ENCODE measurements around the gene PDGFB.

PDGFB gene

GRCh38 chr22:39287076-39287725, 42.4 kb upstream of the PDGFB start:
- Histone ChIP-seq H3K27me3 (ENCODE audit: control insufficient read depth, insufficient read depth, low read length, poor library complexity, severe bottlenecking) (no peaks in the 10 kb centered on the region), H3K36me3 (ENCODE audit: control insufficient read depth, insufficient read depth, low read length) (no peaks in the 10 kb centered on the region), H3K4me1 (ENCODE audit: control insufficient read depth, insufficient read depth, low read length) (peaks cover 4% of the 10 kb centered on the region), H3K4me3 (ENCODE audit: insufficient read depth, low read depth, low read length) (no peak overlapping the region), H3K9me3 (ENCODE audit: control insufficient read depth, low read length) (no peaks in the 10 kb centered on the region), H3K27ac (ENCODE audit: insufficient read depth, low read depth, low read length, poor library complexity, severe bottlenecking) (no peak overlapping the region)
- WGBS, 2 experiments = 89 to 94% methylated on average over 8 of the region's 8 CpGs

GRCh38 chr22:39284983-39285382, 40.2 kb upstream of the PDGFB start:
- Histone ChIP-seq H3K9me3 (ENCODE audit: control insufficient read depth, low read length) (no peaks in the 10 kb centered on the region), H3K4me3 (ENCODE audit: insufficient read depth, low read depth, low read length) (no peak overlapping the region), H3K4me1 (ENCODE audit: control insufficient read depth, insufficient read depth, low read length) (no peaks in the 10 kb centered on the region), H3K27me3 (ENCODE audit: control insufficient read depth, insufficient read depth, low read length, poor library complexity, severe bottlenecking) (no peaks in the 10 kb centered on the region), H3K36me3 (ENCODE audit: control insufficient read depth, insufficient read depth, low read length) (no peaks in the 10 kb centered on the region), H3K27ac (ENCODE audit: insufficient read depth, low read depth, low read length, poor library complexity, severe bottlenecking) (no peak overlapping the region)
- WGBS, 2 experiments = 90 to 94% methylated on average over 3 of the region's 3 CpGs

- Histone ChIP-seq H3K4me1 (ENCODE audit: control insufficient read depth, insufficient read depth, low read length) (no peaks in the 10 kb centered on the region), H3K9me3 (ENCODE audit: control insufficient read depth, low read length) (no peaks in the 10 kb centered on the region), H3K27me3 (ENCODE audit: control insufficient read depth, insufficient read depth, low read length, poor library complexity, severe bottlenecking) (no peaks in the 10 kb centered on the region), H3K4me3 (ENCODE audit: insufficient read depth, low read depth, low read length) (no peak overlapping the region), H3K27ac (ENCODE audit: insufficient read depth, low read depth, low read length, poor library complexity, severe bottlenecking) (no peak overlapping the region), H3K36me3 (ENCODE audit: control insufficient read depth, insufficient read depth, low read length) (no peaks in the 10 kb centered on the region)
- WGBS, 2 experiments = 93 to 94% methylated on average over 19 of the region's 19 CpGs
These were observed 39.6 kb upstream of the PDGFB start for GRCh38 chr22:39284142-39284980.

- no peak overlapping the region for H3K27ac ChIP-seq (ENCODE audit: insufficient read depth, low read depth, low read length, poor library complexity, severe bottlenecking)
- no peaks in the 10 kb centered on the region for H3K4me1 ChIP-seq (ENCODE audit: control insufficient read depth, insufficient read depth, low read length)
- no peaks in the 10 kb centered on the region for H3K36me3 ChIP-seq (ENCODE audit: control insufficient read depth, insufficient read depth, low read length)
- no peaks in the 10 kb centered on the region for H3K9me3 ChIP-seq (ENCODE audit: control insufficient read depth, low read length)
- no peaks in the 10 kb centered on the region for H3K27me3 ChIP-seq (ENCODE audit: control insufficient read depth, insufficient read depth, low read length, poor library complexity, severe bottlenecking)
- 90 to 92% methylated on average over 27 of the region's 27 CpGs for WGBS, 2 experiments
- no peak overlapping the region for H3K4me3 ChIP-seq (ENCODE audit: insufficient read depth, low read depth, low read length)
These were observed 38.8 kb upstream of the PDGFB start for GRCh38 chr22:39283322-39284141.

- Histone ChIP-seq H3K27ac (ENCODE audit: insufficient read depth, low read depth, low read length, poor library complexity, severe bottlenecking) (no peak overlapping the region), H3K27me3 (ENCODE audit: control insufficient read depth, insufficient read depth, low read length, poor library complexity, severe bottlenecking) (no peaks in the 10 kb centered on the region)
These were observed 38.0 kb upstream of the PDGFB start for GRCh38 chr22:39282645-39283321.

GRCh38 chr22:39281126-39281525, 36.3 kb upstream of the PDGFB start:
- no peak overlapping the region for H3K27ac ChIP-seq (ENCODE audit: insufficient read depth, low read depth, low read length, poor library complexity, severe bottlenecking)
- H3K36me3 ChIP-seq (ENCODE audit: control insufficient read depth, insufficient read depth, low read length) = no peaks in the 10 kb centered on the region
- no peaks in the 10 kb centered on the region for H3K9me3 ChIP-seq (ENCODE audit: control insufficient read depth, low read length)
- no peak overlapping the region for H3K4me3 ChIP-seq (ENCODE audit: insufficient read depth, low read depth, low read length)
- no peaks in the 10 kb centered on the region for H3K27me3 ChIP-seq (ENCODE audit: control insufficient read depth, insufficient read depth, low read length, poor library complexity, severe bottlenecking)
- H3K4me1 ChIP-seq (ENCODE audit: control insufficient read depth, insufficient read depth, low read length) = no peaks in the 10 kb centered on the region
- WGBS, 2 experiments = 90 to 91% methylated on average over 6 of the region's 6 CpGs

More at GRCh38 chr22:39282645-39283321, 38.0 kb upstream of the PDGFB start:
- Histone ChIP-seq H3K4me1 (ENCODE audit: control insufficient read depth, insufficient read depth, low read length) (no peaks in the 10 kb centered on the region), H3K4me3 (ENCODE audit: insufficient read depth, low read depth, low read length) (no peak overlapping the region), H3K9me3 (ENCODE audit: control insufficient read depth, low read length) (no peaks in the 10 kb centered on the region), H3K36me3 (ENCODE audit: control insufficient read depth, insufficient read depth, low read length) (no peaks in the 10 kb centered on the region)
- 85 to 87% methylated on average over 9 of the region's 9 CpGs for WGBS, 2 experiments

- Histone ChIP-seq H3K27me3 (ENCODE audit: control insufficient read depth, insufficient read depth, low read length, poor library complexity, severe bottlenecking) (no peaks in the 10 kb centered on the region), H3K27ac (ENCODE audit: insufficient read depth, low read depth, low read length, poor library complexity, severe bottlenecking) (no peak overlapping the region), H3K36me3 (ENCODE audit: control insufficient read depth, insufficient read depth, low read length) (no peaks in the 10 kb centered on the region), H3K4me1 (ENCODE audit: control insufficient read depth, insufficient read depth, low read length) (no peaks in the 10 kb centered on the region), H3K9me3 (ENCODE audit: control insufficient read depth, low read length) (no peaks in the 10 kb centered on the region), H3K4me3 (ENCODE audit: insufficient read depth, low read depth, low read length) (no peak overlapping the region)
- 93 to 95% methylated on average over 7 of the region's 7 CpGs for WGBS, 2 experiments
These were observed 35.5 kb upstream of the PDGFB start for GRCh38 chr22:39280250-39280649.

GRCh38 chr22:39279170-39279850, 34.5 kb upstream of the PDGFB start:
- Histone ChIP-seq H3K27ac (ENCODE audit: insufficient read depth, low read depth, low read length, poor library complexity, severe bottlenecking) (no peak overlapping the region), H3K9me3 (ENCODE audit: control insufficient read depth, low read length) (no peaks in the 10 kb centered on the region), H3K27me3 (ENCODE audit: control insufficient read depth, insufficient read depth, low read length, poor library complexity, severe bottlenecking) (no peaks in the 10 kb centered on the region), H3K4me1 (ENCODE audit: control insufficient read depth, insufficient read depth, low read length) (no peaks in the 10 kb centered on the region), H3K4me3 (ENCODE audit: insufficient read depth, low read depth, low read length) (no peak overlapping the region), H3K36me3 (ENCODE audit: control insufficient read depth, insufficient read depth, low read length) (no peaks in the 10 kb centered on the region)
- 55 to 58% methylated on average over 23 of the region's 23 CpGs for WGBS, 2 experiments

GRCh38 chr22:39278040-39278439, 33.3 kb upstream of the PDGFB start:
- Histone ChIP-seq H3K4me1 (ENCODE audit: control insufficient read depth, insufficient read depth, low read length) (no peaks in the 10 kb centered on the region), H3K4me3 (ENCODE audit: insufficient read depth, low read depth, low read length) (no peak overlapping the region), H3K27me3 (ENCODE audit: control insufficient read depth, insufficient read depth, low read length, poor library complexity, severe bottlenecking) (no peaks in the 10 kb centered on the region), H3K36me3 (ENCODE audit: control insufficient read depth, insufficient read depth, low read length) (no peaks in the 10 kb centered on the region), H3K27ac (ENCODE audit: insufficient read depth, low read depth, low read length, poor library complexity, severe bottlenecking) (no peak overlapping the region), H3K9me3 (ENCODE audit: control insufficient read depth, low read length) (no peaks in the 10 kb centered on the region)
- WGBS, 2 experiments = 90 to 92% methylated on average over 13 of the region's 13 CpGs

All from ectodermal cell (in vitro differentiated cells).